ENCODE measurements around the gene REST.
"Not testable (repeated sequence)": the region's sequence is repeated elsewhere in the genome, so short reads cannot be mapped to it uniquely, and the experiment has no call there.

Gene REST

DNA sequence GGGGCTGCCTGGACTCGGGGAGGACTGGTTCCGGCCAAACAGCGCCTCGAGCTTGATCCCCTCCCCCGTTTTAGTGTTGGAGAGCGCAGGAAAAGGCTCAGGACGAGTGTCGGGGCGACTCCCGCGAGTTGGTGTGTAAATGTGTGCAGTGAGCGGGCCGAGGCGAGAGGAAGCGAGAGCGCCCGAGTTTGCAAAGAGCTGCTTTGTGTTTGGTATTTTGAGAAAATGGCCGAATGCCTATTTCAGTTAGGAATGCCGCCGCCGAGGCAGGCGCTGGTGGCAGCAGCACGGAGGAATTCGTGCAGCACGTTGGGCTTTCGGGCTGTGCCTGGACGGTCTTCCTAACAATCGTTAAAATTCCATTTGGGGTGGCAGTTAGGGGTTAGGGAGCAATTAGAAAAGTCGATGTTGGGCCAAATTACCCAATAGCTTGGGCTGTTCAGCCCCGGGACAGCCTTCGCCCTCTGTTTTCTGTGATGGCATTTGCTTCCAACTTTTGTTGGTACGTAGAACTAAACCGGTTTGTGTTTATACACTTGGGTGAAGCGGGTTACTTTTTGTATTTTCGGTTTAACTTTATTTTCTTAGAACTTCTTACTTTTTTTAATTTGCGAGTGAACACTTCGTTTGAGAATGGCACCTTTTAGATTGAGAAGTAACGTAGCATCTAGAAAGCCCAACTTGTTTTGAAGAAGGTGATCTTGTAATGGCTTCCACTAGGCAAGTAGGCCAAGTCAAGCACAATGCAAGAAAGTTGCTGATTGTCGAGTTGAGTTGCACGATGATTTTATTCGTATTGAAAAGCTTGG lies 1.6 kb downstream of the REST start:
- no peak for DNase-seq

GRCh38 chr4:56910172-56910967 lies 2.7 kb downstream of the REST start:
- no peak for DNase-seq

DNA sequence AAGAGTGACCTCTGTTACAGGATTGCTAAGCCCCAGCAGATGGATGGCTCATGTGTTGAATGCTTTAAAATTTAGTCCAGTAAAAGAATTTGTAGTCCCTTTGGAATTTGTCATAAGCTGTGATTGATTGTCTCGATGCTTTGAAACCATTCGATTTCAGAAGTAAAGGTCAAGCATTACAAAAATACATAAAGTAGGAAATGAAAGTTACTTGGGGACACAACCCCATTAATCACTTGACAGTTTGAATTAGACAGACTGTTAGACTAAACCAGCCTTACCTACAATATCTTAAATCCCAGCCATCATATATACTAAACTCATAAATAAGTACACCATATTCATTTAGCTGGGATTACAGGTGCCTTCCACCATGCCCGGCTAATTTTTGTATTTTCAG lies 6.6 kb downstream of the REST start:
- no peak for DNase-seq

DNA sequence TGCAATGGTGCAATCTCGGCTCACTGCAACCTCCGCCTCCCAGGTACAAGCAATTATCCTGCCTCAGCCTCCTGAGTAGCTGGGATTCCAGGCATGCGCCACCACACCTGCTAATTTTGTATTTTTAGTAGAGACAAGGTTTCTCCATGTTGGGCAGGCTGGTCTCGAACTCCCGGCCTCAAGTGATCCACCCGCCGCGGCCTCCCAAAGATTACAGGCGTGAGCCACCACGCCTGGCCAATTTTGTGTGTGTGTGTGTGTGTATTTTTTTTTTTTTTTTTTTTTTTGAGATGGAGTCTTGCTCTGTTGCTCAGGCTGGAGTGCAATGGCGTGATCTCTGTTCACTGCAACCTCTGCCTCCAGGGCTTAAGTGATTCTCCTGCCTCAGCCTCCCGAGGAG lies 7.3 kb downstream of the REST start:
- DNase-seq = not testable (repeated sequence)

GRCh38 chr4:56927196-56927595 lies 19.5 kb downstream of the REST start:
- DNase-seq = no peak

- DNase-seq = no peak
These were observed 22.9 kb downstream of the REST start for GRCh38 chr4:56930638-56931037.

GRCh38 chr4:56931924-56932323 lies 24.2 kb downstream of the REST start:
- no peak for DNase-seq

DNA sequence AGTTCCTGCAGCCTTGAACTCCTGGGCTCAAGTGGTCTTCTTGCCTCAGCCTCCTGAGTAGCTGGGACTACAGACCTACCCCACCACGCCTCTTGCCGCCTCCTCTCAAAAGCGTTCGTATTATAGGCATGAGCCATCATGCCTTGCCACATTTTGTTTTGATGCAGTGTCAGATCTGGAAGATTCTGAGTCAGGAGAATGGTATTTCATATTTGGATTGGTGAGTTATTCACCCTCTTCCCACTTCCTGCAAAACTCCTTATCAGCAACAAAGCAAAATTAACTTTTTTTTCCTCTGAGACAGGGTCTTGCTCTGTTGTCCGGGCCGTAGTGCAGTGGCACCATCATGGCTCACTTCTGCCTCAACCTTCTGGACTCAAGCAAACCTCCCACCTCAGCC lies 29.6 kb downstream of the REST start:
- DNase-seq = no peak

DNA sequence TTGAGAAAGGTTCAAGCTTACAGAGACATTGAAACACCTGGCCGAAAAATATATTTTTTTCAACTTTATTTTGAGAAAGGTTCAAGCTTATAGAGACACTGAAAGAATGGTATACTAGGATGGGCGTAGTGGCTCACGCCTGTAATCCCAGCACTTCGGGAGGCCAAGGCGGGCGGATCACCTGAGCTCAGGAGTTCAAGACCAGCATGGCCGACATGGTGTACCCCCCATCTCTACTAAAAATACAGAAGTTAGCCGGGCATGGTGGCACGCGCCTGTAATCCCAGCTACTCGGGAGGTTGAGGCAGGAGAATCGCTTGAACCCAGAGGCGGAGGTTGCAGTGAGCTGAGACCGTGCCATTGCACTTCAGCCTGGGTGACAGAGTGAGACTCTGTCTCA lies 32.1 kb downstream of the REST start:
- DNase-seq = not testable (repeated sequence)

- DNase-seq = no peak
These were observed 32.7 kb downstream of the REST start for GRCh38 chr4:56940403-56940802.

DNA sequence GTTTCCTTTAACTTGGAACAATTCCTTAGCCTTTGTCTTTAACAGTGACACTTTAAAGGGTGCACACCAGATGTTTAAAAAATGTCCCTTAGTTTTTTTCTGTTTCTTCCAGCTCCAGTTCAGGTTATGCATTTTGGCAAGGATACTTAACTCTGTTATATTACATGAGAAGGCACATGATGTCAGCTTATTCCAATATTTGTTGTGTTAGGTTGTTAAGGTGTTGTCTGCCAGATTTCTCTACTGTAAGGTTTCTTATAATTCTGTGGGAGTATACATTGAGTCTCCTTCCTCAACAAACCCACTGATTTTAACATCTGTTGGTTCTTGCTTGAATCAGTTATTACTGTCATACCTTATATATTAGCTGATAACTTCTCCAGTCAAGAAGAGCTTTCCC lies 33.3 kb downstream of the REST start:
- DNase-seq = no peak

DNA sequence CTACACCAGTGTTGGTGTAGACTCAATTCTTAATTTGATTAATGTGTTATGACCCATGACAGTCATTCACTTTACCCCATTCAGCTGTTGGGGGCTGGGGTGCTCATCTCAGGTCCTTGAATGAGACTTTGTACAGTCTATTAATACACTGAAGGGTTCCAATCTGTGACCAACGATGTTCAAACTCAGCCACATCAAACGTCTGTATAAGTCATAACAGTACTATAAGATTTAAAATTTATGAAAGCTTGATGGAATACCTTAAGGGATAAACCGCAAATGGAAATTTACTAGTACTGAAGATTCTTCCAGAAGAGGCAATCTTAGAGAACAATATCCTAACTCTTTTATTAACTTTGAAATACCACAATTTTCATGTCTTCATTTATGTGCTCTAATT lies 33.7 kb downstream of the REST start:
- DNase-seq = no peak

DNA sequence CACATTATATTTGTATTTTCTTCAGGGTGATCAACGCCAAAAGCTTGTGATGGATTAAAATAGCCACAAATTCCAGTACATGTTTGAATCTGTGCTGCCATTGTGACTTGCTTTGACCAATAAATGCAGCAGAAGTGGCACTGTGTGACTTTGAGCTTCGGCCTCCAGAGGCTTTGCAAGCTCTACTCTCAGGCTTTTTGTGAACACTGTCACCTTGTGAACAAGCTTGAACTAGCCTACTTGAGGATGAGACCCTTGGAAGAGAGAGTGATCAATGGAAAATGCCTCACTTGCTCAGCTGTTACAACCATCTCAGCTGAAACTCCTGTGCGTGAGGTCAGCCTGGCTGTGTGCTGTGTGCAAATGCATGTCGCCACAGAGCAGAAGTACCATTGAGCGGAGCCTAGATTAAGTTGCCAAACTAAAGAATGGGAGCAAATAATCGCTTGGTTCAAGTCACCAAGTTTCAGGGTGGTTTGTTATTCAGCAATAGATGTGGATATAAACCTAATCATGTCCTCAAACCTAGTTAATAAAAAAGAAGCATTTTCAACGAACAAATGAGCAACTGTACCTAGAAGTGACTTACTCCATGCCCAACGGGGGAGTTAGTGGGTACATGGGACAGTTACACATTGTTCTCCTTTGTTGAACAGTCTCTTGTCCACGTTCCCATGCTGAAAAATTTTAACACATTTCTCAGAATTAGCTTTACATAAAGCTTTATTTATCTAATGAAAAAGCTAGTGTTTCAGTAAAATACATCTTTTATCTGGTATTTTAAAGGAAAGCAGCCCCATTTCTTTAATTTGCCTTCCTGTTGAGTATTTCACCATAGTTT lies 46.2 kb downstream of the REST start:
- no peak for DNase-seq

GRCh38 chr4:56958111-56958517 lies 50.4 kb downstream of the REST start:
- DNase-seq = peak; percentile 3

DNA sequence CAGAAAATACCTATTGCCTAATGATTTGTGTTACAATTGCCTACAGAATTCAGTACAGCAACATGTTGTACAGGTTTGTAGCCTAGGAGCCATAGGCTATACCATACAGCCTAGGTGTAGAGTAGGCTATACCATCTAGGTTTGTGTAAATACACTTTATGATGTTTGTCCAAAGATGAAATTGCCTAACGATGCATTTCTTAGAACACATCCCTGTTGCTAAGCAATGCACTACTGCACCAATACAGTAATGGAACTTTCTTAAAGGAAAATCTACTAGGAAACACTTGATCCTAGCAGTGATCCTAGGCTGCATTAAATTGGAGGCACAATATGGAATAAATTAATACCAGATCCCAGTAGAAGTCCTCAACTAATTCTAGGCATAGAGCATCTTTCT lies 51.4 kb downstream of the REST start:
- no peak for DNase-seq

DNA sequence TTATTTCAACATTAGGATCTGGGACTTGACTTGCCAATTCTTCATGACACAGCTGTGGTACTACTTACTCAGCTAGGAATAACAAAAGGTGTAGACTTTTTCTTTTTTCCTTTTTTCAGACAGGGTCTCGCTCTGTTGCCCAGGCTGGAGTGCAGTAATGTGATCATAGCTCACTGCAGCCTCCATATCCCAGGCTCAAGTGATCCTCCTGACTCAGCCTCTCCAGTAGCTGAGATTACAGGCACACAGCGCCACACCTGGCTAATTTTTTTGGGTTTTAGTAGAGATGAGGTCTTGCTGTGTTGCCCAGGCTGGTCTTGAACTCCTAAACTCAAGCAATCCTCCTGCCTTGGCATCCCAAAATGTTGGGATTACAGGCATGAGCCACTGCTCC lies 53.4 kb downstream of the REST start:
- DNase-seq = no peak

GRCh38 chr4:56971383-56971782 lies 63.7 kb downstream of the REST start:
- DNase-seq = no peak

GRCh38 chr4:56972389-56972788 lies 64.7 kb downstream of the REST start:
- DNase-seq = no peak

GRCh38 chr4:56972809-56973208 lies 65.1 kb downstream of the REST start:
- no peak for DNase-seq

- no peak for DNase-seq
These were observed 65.6 kb downstream of the REST start for GRCh38 chr4:56973336-56973735.

DNA sequence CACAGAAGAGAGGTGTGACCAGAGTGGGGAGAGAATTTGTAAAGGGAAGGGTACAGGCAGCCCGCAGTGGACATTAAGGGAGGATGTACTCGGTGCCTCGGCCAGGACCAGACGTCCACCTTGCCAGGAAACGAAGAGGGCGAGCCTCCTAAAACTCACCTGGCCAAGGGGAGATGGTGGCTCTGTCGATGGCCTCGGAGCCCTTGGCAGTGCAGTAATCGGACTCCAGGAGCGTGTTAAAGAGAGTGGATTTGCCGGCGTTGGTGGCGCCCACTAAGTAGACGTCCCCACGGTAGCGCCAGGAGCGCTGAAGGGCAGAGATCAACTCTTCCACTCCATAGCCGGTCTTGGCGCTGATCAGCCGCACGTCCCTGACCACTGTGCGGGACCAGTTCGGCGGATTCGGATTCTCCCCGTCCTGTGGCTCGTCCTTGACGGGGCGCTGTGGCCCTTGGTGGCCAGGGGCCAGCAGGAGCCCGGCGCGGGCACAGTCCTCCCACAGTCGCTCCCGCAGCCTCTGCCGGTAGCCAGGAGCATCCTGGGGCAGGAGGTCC lies 68.7 kb downstream of the REST start:
- DNase-seq = no peak

DNA sequence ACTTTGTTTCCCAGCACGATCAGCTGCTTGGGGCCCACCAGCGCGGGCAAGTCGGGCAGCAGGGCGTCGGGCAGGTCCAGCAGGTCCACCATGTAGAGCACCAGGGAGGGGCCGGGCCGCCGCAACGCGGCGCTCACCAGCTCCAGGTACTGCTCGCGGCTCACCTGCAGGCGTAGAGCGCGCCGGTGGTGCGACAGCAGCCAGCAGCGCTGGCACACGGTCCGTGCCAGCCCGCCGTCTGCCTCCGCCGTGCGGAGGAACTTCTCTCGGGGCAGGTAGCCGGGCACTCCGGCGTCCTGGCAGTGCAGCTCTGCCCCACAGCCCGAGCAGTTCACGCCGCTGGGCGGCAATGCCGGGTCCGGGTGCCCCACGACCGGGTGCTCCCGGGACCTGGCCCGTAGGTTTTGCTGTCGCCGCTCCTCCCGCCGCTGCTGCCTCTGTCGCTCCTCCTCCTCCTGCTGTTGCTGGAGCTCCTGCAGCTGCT lies 69.2 kb downstream of the REST start:
- DNase-seq = peak; percentile 11
